ENCODE measurements around the gene ALKBH8.
"Not testable (repeated sequence)": the region's sequence is repeated elsewhere in the genome, so short reads cannot be mapped to it uniquely, and the experiment has no call there.

The ALKBH8 gene

DNA sequence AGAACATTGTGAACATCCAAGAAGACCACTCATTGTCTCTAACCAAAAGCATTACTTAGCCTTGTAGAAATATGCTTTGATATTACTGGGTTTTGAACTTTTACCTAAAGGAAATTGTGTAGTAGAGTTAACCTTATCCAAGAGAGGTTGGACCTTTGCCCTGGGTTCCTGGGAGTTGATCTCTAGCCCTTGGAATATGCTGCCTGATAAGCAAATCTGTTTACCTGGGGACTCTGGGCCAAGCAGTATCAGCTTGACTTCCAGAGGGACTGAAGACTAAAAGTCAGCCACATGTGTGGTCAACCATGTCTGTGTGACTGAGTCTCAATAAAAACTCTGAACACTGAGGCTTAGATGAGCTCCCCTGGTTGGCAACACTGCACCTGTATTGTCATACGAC is 63.8 kb downstream of the ALKBH8 start:
- no peak for DNase-seq

DNA sequence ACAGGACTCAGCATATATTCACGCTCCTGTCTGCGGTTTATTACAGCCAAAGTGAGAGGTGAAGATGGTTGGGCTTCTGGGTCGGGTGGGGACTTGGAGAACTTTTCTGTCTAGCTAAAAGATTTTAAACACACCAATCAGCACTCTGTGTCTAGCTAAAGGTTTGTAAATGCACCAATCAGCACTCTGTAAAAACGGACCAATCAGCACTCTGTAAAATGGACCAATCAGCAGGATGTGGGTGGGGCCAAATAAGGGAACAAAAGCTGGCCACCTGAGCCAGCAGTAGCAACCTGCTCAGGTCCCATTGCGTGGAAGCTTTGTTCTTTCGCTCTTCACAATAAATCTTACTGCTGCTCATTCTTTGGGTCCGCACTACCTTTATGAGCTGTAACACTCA is 68.2 kb downstream of the ALKBH8 start:
- not testable (repeated sequence) for DNase-seq

DNA sequence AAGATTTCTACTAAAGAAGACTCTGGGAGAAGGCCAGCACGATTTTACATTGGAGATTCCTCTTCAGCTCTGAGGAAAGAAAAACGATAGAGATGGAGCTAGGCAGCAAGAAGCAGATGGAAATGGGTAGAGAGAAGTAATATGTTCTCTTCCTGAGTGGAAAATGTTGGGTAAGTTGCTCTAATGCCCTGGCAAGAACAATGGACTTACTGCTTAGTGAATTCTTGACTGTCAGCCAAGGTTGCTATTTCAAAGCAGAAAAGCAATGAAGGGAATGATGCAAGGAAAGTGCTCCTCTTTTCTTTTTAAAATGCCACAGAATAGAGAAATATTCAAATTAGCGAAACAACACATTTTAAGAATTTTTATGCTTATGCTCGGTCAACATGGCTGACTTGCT is 69.5 kb downstream of the ALKBH8 start:
- DNase-seq = no peak

DNA sequence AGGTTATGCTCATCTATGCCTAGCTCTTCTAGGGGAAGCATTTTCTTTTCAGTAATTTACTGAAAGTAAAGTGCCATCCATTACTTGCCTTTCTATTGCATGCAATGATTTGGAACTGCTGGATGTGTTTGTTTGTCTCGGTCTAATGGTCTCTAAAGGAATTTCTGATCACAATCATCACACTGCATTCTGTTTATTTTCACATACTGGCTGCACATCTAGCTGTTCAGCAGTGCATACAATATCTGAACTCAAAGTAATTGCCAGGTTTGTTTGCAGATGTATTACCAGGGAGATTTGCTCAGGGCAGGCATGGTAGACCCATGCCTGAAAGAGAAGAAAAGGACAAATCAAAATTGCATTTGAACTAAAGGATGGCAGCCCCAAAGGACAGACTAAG is 71.5 kb downstream of the ALKBH8 start:
- no peak for DNase-seq

DNA sequence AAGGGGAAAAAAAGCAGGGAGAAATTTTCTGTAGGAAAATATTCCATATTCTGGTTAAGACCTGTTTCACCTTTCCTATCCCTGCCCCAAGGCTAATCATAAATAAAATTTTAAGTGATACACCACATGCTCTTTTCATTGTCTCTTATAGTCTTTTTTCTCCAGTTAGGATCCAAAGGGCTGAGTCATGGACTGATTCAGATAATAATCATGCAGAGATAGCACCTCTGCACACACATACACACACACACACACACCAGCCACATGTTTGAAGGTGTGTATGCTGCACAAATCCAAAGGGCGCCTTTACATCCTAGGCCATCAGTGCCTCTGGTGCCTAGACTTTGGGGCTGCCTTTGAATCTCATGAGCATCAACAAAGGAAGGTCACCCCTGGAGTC is 72.4 kb downstream of the ALKBH8 start:
- DNase-seq = no peak

DNA sequence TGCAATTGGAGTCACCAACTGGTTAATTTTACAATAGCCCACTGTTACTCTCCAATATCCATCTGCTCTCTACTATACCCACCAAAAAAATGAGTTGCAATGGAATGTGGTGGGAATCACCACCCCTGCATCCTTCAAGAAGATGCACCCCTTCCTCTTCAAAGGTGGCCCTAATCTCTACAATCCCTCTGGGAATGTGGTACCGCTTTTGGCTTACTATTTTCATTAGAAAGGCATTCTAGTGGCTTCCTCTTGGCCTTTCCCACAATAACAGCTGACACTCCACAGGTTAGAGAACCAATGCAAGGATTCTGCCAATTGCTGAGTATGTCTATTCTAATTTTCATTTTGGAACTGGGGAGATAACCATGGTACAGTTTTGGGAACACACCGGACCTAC is 74.7 kb downstream of the ALKBH8 start:
- no peak for DNase-seq

DNA sequence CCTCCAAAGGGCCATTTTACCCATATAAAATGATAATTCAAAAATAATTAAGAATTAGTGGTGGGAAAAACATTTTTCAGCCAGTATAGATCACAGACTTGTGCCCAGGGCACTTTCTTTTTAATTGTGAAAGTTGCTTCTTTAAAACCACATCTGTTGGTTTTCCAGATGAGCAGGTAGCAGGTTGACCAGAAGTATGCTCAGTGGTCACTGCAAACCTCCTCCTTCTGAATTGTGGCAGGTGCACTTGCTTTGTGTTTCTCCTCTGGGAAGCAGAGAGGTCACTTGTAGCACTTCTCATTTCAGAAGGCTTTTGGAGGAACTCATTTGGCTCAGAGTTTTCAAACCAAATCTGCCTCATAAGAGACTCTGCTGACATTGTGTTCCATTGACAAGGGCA is 83.3 kb downstream of the ALKBH8 start:
- DNase-seq = no peak

DNA sequence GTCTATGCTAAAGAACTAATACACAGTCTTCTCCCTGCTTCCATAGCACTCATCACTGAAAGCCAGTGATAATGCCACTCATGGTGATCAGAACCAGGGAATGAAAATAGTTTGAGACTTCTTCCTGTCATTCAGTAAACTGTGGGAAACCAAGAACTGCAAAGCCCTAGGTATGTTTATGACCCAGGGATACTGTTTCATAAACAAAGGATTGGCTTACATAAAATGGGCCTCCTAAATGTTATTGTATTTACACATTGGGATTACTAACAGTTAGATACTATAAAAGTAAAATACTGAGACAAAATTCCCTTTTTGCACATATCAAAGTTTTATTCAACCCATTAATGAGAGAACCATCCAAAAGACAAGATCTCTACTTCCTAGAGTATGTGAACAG is 86.6 kb downstream of the ALKBH8 start:
- no peak for DNase-seq

DNA sequence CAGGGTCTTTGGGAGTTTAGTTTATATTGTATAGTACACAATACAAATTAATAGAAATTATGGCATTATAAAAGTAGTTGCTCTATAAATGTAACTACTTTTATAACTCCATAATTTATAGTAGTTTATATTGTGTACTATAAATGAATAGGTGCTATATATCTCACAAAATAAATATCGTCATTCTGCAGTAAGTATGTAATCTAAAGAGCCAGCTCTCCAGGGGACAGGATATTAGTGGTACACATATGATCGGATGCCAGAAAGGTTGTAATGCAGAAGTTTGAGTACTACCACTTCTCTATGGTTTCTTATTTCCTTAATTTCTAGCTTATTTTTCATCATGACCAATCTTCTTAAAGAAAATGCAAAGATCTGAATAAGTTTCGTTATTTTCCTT is 87.7 kb downstream of the ALKBH8 start:
- no peak for DNase-seq

DNA sequence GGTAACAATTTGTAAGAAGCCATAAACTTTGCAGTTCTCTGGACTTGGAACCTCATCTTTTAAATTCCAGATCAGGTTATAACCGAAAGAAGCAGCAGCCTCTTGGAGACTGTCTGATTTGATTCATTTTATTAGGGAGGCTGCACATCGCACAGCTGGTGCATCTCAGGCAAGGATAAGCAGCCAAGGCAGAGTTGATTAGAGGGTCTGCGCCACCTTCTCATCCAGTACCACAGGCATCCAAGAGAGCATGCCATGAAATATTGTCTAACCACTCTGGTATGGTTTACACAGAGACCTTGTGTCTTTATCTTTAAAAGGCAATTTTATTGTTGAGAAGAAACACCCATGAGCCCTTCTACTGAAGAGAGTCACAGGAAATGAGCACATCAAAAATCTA is 91.7 kb downstream of the ALKBH8 start:
- no peak for DNase-seq

DNA sequence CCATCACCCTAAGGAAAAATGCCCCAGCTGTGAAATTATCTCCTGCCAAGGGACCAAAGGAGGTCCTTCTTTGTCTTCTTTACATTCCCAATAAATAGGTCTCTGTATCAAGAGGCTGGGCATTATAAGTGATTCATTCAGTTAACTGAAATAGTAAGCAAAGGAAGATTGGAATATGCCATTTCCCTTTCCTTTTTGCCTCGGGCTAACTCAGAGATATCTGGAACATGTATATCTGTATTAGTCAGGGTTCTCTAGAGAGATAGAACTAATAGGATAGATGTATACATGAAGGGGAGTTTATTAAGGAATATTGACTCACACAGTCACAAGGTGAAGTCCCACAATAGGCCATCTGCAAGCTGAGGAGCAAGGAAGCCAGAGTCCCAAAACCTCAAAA is 92.6 kb downstream of the ALKBH8 start:
- DNase-seq = no peak

DNA sequence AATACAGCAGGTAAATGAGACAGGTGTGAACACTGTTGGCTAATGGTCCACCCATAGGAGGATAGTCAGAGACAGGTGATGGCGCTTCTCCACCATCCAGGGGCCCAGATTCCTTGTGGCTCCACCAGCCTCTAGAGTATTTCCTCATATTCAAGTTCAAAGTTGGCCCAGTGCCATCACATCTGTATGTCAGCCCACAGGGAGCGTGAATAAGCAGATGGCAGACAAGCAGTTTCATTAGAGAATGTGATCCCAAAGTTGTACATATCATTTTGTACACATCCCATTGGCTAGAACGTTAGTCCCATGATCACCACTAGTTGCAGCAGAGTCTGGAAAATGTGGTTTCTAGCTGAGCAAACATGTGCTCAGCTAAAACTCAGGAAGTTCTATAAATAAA is 96.9 kb downstream of the ALKBH8 start:
- no peak for DNase-seq

DNA sequence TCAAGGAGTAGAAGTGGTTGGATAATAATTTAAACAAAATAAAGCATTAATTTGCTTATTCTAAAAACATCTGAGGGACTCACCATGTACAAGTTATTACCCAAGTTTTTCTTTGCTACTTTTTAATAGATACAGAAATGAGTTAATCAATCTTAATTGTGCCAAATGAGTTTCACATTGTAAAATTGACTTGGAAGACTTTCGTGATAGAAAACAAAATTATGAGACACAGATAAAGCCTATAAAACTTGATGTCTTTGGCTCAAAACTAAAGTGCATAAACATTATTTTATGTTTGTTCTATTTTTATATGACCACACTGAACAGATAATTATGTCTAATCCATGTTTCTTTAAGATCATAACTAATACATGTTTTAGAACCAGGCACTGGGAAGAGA is 97.8 kb downstream of the ALKBH8 start:
- no peak for DNase-seq

DNA sequence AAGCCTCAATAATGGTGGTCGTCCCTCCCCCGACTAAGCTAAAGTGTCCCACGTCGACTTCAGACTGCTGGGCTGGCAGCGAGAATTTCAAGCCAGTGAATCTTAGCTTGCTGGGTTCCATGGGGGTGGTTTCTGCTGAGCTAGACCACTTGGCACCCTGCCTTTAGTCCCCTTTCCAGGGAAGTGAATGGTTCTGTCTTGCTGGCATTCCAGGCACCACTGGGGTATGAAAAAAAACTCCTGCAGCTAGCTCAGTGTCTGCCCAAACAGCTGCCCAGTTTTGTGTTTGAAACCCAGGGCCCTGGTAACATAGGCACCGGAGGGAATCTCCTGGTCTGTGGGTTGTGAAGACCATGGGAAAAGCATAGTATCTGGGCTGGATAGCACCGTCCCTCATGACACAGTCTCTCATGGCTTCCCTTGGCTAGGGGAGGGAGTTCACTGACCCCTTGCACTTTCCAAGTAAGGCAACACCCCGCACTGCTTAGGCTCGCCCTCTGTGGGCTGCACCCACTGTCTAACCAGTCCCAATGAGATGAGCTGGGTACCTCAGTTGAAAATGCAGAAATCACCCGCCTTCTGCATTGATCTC is 99.2 kb downstream of the ALKBH8 start:
- not testable (repeated sequence) for DNase-seq

DNA sequence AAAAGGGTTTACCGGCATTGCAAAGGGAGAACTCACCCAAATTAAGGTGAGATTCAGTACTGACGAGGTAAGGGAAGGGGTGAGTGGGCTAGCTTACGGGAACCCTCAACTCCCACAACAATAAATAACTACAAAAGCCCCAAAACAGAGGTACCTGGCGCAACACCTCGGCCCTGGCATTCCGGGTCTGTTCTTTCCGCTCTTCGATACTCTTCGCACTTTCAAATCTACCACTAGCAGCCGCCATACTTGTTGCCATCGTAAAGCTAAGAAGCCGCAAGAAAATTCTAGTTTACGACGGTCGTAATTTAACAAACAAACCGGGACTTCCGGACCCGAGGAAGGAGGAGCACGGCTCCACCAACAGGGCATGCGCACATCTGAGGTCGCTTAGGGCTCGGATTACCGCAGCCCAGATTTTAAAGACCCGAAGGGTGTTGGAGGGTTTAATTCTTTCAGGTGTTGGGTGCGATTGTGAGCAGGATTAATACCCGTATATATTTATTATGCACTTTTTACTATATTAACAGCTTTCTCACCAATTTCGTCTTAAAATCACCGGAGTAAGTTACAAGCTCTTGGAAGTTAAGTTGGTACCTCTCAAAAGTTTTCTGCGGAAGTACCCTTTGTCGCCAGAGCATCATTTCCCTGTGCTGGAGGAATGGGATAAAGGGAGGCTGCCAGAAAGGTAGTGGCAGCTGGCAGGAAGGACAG is 107.8 kb downstream of the ALKBH8 start, which contains the start of gene CWF19L2:
TSS of gene CWF19L2 (minus strand) at position 268 of the 714 bp plus-strand sequence. CDS start at position 259, 9 bp downstream.
- peak; percentile 97 for DNase-seq

DNA sequence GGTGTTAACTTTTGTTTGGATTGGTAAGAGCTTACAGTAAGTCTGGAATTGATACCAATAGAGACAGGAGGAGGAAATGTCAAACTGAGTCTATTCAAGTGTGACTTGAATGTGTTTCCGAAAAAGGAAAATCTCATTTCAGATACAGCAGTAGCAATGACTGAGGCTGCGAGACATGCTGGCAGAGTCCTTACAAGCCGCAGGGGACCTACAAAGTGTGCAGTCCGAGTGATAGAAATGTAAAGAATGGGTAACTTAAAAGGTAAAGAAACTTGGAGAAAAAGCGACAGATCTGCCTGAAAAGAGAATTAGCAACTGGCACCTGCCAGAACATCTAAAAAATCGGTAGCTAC is 108.4 kb downstream of the ALKBH8 start:
- DNase-seq = no peak

DNA sequence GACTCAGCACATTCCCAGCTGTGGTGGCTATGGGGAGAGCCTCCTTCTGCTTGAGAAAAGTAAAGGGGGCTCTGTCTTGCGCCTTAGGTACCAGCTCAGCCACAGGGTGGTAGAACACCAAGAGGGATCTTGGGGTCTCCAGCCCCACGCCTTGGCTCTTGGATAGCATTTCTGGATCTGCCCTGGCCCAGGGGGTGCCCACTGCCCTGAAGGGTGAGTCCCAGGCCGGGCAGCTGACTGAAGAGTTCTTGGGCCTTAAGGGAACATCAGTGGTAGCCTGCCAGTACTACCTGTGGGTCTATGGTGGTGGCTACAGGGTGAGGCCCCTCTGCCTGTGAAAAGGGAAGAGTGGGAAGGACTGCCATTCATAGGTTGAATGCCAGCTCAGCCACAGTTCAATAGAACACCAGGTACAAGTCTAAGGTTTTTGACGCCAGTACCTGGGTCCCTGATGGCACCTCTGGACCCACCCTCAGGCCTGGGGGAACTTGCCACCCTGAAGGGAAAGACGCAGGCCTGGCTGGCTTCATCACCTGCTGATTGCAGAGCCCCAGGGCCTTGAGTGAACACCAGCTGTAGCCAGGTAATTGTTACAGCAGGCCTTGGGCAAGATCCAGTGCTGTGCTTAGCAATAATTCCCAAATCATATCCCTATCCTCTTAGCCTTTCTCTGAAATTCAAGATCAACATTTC is 111.8 kb downstream of the ALKBH8 start:
- DNase-seq = no peak
